ENCODE data around the gene CTPS1.

CTPS1 gene, protein sequence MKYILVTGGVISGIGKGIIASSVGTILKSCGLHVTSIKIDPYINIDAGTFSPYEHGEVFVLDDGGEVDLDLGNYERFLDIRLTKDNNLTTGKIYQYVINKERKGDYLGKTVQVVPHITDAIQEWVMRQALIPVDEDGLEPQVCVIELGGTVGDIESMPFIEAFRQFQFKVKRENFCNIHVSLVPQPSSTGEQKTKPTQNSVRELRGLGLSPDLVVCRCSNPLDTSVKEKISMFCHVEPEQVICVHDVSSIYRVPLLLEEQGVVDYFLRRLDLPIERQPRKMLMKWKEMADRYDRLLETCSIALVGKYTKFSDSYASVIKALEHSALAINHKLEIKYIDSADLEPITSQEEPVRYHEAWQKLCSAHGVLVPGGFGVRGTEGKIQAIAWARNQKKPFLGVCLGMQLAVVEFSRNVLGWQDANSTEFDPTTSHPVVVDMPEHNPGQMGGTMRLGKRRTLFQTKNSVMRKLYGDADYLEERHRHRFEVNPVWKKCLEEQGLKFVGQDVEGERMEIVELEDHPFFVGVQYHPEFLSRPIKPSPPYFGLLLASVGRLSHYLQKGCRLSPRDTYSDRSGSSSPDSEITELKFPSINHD

DNA sequence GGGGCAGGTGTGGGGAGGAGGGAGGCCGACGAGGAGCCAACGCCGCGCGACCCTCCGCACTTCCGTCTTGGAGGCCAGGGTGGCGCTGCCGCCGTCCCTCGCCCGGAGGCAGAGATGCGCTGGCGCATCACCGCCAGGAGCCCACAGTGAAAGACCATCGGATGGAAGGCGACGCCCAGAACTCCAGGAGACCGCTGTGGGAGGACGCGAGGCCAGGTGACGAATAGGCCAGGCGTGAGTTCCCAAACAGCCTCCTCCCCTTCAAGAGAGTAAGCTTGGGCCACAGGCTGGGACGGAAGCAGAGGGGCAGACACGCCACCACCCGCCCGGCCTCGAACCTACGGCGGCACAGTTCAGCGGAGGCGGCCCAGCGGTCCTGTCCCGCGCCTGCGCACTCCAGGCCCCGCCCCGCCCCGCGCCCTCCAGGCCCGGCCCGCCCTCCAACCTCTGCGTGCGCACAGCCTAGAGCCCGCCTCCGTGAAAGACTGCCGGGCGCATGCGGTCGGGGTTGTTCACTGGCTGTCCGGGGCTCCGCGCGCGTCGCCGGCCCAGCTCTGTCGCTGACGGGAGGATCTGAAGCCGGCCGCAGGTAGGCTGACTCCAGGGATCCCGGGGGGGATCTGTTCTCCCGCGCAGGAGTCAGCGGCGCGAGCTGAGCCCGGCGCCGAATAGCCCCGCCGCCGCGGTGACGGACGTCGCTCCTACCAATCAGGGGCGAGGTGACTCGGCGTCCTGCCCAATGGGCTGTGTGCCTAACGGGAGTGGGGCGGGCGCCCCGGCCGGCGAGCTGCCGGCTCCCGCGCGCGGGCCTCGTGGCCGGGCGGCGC lies at the start of gene CTPS1:
Gene CTPS1 (plus strand): TSS at position 456 of the 827 bp plus-strand sequence. CDS start 3,595 bp downstream, outside the sequence.
- TF ChIP-seq GATA2 (IDR thresholded peaks at IDR 0.05; ENCODE audit: low read depth, low read length), result no peak
- no peak for TF ChIP-seq GATA3 (IDR thresholded peaks at IDR 0.05; ENCODE audit: low read depth, low read length)

DNA sequence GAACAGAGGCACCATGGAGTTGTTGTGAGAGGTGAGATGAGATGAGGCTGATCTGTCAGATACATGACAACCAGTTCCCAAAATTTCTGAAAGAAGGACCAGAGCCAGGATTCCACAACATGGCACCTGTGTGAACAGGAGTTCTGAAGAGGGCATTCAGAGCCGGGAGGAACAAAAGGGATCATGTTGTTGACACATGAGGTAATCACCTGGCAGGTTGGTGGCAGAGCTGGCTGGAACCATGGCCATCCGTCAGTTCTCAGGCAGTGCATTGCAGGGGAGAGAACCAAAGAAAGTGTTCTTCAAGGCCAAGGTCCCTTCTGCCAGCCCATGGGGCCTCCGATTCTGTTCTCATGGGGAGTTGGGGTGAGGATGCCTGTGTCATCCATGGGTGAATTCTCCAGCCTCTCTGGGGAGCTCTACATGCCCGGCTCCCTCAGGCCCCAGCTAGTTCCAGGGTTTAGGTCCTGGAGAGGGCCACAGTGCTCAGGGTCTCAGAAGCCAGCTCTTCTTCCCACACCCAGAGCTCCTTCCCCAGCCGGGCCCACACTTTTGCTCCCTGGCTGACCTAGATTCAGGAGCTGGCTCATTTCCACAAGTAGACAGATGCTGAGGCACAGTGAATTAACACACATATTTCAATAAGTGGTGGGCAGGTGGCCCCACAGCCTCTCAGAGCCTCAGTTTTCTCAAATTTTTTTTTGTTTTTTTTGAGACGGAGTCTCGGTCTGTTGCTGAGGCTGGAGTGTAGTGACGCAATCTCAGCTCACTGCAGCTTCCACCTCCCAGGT lies 49.1 kb upstream of the CTPS1 start:
- TF ChIP-seq GATA3 (IDR thresholded peaks at IDR 0.05; ENCODE audit: low read depth, low read length) (no peak), GATA2 (IDR thresholded peaks at IDR 0.05; ENCODE audit: low read depth, low read length) (no peak)

DNA sequence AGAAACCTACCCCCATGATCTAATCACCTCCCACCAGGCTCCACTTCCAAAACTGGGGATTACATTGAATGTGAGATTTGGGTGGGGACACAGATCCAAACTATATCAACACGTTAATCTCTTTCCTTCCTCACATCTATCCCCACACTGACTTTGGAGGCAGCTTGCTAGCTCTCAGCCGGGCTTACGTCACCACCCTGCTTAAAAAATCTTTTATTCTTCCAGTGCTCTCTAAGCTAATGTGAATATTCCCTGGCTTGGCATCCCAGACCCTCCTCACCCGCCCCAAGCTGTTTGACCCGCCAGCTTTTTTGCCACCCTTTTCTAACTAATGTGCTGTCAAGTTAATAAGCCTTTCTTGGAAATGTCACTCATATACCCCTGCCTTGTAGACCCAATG lies 47.9 kb upstream of the CTPS1 start:
- TF ChIP-seq GATA3 (IDR thresholded peaks at IDR 0.05; ENCODE audit: low read depth, low read length) (no peak), GATA2 (IDR thresholded peaks at IDR 0.05; ENCODE audit: low read depth, low read length) (no peak)

DNA sequence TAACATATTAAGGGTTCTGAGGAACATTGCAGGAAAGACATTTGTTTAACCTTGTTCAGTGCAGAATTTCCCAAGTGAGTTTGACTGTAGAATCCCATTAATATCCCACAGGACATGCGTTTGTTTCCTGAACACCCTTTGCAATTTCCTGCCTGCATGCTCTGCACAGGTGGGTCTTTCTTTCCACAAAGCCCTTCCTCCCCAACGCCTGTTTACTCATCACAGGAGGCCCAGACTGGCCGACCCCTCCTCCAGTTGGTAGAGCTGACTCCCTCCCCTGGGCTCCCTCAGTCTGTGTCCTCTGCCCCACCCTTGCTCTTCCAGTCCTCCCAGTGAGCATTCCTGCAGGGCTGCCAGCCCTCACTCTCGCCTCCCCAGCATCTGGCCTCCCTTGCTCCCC lies 47.5 kb upstream of the CTPS1 start:
- TF ChIP-seq GATA2 (IDR thresholded peaks at IDR 0.05; ENCODE audit: low read depth, low read length) (no peak), GATA3 (IDR thresholded peaks at IDR 0.05; ENCODE audit: low read depth, low read length) (no peak)

DNA sequence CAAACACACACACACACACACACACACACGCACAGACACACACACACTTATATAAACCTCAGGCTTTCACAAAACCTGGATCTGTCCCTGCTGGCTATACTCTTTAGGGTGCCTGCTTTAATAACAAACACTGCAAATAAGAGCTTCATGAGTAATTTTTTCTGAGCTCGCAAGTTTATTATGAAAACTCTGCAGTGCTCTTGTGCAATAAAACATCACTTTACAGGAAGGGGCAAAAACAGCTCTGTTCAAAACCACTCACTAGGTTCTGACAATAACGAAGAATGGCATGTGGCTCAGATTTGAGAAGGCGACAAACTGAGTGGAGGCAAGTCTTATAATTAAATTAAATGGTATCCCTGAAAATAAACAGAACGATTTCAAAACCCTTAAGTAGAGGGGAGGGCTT lies 42.6 kb upstream of the CTPS1 start:
- no peak for TF ChIP-seq GATA2 (IDR thresholded peaks at IDR 0.05; ENCODE audit: low read depth, low read length)
- TF ChIP-seq GATA3 (IDR thresholded peaks at IDR 0.05; ENCODE audit: low read depth, low read length), result no peak

DNA sequence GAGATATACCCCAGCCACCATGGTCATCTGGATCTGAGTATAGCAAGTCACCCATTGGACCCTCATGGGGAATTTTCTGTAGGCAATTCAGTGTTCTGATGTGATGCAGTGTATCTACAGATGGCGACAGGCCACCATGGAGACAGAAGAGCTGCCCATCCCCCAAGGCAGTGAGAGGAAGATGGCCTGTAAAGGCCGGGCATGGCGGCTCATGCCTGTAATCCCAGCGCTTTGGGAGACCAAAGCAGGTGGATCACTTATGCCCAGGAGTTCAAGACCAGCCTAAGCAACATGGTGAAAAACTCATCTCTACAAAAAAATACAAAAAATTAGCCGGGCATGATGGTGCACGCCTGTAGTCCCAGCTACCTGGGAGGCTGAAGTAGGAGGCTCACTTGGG lies 41.1 kb upstream of the CTPS1 start:
- no peak for TF ChIP-seq GATA2 (IDR thresholded peaks at IDR 0.05; ENCODE audit: low read depth, low read length)
- no peak for TF ChIP-seq GATA3 (IDR thresholded peaks at IDR 0.05; ENCODE audit: low read depth, low read length)

DNA sequence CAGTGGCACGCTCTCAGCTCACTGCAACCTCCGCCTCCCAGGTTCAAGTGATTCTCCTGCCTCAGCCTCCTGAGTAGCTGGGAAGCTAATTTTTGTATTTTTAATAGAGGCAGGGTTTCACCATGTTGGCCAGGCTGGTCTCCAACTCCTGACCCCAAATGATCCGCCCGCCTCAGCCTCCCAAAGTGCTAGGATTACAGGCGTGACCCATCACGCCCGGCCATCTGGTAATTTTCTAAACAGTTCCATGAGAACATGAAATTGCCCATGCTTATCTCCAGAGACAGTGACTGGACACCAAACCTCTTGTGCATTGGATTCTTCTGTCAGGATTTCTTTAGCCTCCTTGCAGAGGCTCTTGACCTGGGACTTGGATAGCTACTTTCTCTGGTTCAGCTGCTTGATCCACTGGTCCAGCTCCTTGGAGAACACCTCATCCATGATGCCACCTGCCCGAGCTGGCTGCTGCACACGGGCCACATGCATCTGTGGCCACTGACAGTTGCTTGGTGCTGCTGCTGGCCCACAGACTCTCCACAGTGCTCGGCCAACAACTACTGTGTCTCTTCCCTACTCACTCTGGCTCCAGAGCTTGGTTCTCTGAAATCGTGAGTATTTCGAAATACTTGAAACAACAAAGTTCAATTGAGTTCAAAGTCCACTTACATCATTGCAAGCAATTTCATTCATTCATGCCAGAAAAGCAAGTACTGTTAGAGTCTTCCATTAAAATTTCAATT lies 40.0 kb upstream of the CTPS1 start:
- no peak for TF ChIP-seq GATA2 (IDR thresholded peaks at IDR 0.05; ENCODE audit: low read depth, low read length)
- no peak for TF ChIP-seq GATA3 (IDR thresholded peaks at IDR 0.05; ENCODE audit: low read depth, low read length)

DNA sequence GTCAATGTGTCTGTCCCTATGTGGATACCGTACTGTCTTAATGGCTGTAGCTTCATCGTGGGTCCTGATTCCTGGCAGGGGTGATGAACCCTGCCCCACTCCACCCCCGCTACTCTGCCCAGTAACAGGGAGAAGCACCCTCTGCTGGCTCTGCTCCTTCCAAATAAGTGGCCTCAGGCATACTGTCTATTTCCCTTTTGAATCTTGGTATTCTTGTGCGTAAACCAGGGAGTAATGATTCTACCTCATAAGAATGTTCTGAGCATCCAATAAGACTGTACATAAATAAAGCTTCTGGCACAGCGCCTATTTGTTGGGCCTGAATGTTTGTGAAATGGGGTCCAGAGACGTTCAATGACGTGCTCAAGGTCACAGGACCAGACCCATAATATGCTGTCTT lies 35.2 kb upstream of the CTPS1 start:
- TF ChIP-seq GATA2 (IDR thresholded peaks at IDR 0.05; ENCODE audit: low read depth, low read length) (no peak), GATA3 (IDR thresholded peaks at IDR 0.05; ENCODE audit: low read depth, low read length) (no peak)

DNA sequence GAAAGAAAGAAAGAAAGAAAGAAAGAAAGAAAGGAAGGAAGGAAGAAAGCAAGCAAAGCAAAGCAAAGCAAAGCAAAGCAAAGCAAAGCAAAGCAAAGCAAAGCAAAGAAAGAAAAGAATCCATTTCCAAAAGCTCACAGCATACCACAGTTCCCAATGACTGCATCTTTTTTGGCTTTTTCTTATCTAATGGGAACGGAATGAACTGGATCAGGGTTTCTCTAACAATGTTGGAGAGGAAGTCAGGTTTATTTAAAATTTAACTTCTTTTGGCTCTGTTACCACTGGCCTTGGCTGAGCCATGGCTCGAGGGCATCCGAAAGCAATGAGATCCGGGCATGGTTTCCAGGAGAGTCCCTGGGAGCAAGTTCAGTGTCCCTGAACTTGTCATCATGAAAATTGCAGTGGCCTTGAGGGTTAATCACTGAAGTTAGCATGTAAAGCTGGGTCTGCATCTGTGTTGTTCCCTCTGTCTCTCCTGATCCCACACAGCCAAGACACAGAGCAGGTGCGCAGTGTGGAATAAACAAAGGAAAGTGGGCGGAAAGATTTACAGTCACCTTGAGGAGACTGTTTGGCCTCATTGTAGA lies 34.6 kb upstream of the CTPS1 start:
- TF ChIP-seq GATA3 (IDR thresholded peaks at IDR 0.05; ENCODE audit: low read depth, low read length), result no peak
- no peak for TF ChIP-seq GATA2 (IDR thresholded peaks at IDR 0.05; ENCODE audit: low read depth, low read length)

DNA sequence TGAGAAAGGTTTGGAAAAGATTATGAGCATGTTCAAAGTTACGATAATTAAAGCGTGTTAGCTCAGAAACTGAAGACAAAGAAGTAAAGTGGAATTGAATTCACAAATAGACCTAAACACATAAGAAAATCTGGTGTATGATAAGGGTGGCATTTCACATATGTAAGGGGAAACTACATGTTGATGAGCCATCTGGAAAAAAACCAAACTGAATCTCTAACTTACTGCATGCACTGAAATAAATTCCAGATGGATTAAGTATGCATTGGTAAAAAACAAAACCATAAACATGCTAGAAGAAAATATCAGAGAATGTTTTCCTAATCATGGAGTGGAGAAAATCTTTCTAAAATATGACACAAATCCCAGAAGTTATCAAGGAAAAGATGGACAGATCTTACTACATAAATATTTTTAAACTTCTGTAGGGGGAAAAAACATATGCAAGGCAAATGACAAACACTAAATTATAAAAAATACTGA lies 34.0 kb upstream of the CTPS1 start:
- TF ChIP-seq GATA2 (IDR thresholded peaks at IDR 0.05; ENCODE audit: low read depth, low read length), result no peak
- TF ChIP-seq GATA3 (IDR thresholded peaks at IDR 0.05; ENCODE audit: low read depth, low read length), result no peak

DNA sequence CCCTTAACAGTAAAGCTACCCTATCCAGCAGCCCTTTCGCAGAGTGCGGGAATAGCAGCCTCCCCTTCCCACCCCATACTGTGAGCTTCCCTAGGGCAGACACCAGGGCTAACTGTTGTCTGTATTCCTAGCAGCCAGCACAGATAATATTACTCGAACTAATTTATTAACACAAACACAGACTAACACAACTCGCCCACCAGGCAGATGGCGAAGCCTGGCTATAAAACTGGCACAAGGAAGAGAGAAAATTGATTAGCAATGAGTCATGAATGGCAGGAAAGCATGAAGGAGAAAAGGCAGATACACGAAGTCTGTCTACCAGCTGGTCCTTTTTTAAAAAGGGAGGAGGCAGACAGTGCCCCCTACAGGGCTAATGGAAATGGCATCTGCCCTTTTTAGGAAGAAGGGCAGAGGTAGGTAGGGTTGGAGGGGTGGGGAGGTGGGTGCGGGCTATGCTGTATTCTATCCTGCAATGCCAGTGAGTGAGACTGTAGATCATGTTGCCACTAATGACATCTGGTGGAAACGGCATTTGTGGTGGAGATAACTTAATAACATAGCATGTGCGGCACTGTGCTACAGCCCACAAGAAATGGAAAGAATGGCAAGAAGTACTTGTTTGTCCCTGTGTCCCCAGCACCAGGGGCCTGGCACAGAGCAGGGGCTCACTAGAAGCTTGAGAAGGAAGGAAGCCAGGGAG lies 30.6 kb upstream of the CTPS1 start:
- TF ChIP-seq GATA2 (IDR thresholded peaks at IDR 0.05; ENCODE audit: low read depth, low read length) (no peak), GATA3 (IDR thresholded peaks at IDR 0.05; ENCODE audit: low read depth, low read length) (no peak)

DNA sequence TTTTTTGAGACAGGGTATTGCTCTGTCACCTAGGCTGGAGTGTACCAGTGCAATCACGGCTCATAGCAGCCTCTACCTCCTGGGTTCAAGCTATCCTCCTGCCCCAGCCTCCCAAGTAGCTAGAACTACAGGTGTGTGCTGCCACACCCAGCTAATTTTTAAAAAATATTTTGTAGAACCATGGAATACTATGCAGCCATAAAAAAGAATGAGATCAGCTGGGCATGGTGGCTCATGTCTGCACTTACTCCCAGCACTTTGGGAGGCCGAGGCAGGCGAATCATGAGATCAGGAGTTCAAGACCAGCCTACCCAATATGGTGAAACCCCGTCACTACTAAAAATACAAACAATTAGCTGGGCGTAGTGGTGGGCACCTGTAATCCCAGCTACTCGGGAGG lies 29.9 kb upstream of the CTPS1 start:
- no peak for TF ChIP-seq GATA3 (IDR thresholded peaks at IDR 0.05; ENCODE audit: low read depth, low read length)
- no peak for TF ChIP-seq GATA2 (IDR thresholded peaks at IDR 0.05; ENCODE audit: low read depth, low read length)
